KOPT-K1 (cell line): ENCODE data around the gene MARCHF10.

Experiments
- H3K27ac ChIP-seq: fragments of 200-600 bp; sonication (generic); 2 replicates; pipeline ENCODE4 v1.5.1; 2016; ENCODE audit warnings: antibody characterized with exemption, mild to moderate bottlenecking, low read depth, low read length; ENCODE audit not compliant: poor library complexity, severe bottlenecking
- H3K36me3 ChIP-seq: fragments of 200-600 bp; sonication (generic); 2 replicates; pipeline ENCODE4 v1.5.1; 2017; ENCODE audit warnings: antibody characterized with exemption, mild to moderate bottlenecking, low read length, moderate library complexity; ENCODE audit not compliant: insufficient read depth
- H3K9me3 ChIP-seq: fragments of 200-600 bp; sonication (generic); 2 replicates; pipeline ENCODE4 v1.5.1; 2017; ENCODE audit warnings: antibody characterized with exemption, low read length, mild to moderate bottlenecking; ENCODE audit not compliant: insufficient read depth, poor library complexity, severe bottlenecking

MARCHF10 gene

GRCh38 chr17:62825182-62825581, 17.1 kb upstream of the MARCHF10 start:
- H3K36me3 ChIP-seq = no peaks in the 10 kb centered on the region
- no peaks in the 10 kb centered on the region for H3K9me3 ChIP-seq
- no peak overlapping the region for H3K27ac ChIP-seq

DNA sequence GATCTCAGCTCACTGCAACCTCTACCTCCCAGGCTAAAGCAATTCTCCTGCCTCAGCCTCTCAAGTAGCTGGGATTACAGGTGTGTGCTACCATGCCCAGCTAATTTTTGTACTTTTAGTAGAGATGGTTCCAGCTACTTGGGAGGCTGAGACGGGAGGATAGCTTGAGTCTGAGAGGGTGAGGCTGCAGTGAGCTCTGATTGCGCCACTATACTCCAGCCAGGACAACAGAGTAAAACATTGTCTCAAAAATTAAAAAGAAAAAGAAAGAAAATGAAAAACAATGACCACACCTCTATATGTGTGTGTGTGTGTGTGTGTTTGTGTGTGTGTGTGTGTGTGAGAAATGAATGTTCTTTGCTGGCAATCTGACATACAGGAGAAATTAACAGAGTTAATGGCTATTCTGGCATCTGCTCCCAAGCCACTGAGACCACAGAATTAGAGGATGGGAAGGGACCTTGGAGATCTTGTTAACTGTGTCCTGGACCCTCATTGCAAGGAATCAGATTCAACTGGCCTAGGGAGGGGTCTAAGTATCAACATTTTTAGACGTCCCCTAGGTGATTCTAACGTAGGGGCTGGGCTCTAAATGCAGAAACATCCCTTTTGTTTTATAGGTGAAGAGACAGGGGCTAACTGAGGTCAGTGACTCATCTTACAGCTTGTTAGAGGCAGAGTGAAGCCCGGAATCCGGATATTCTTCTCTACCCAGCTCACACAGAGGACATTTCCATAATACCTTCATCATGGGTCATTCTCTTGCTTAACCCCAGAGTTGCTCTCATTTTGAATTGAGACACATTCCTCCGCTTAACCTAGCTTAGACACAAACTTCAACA, 16.4 kb upstream of the MARCHF10 start:
- no peaks in the 10 kb centered on the region for H3K9me3 ChIP-seq
- H3K27ac ChIP-seq = no peak overlapping the region
- no peaks in the 10 kb centered on the region for H3K36me3 ChIP-seq

- Histone ChIP-seq H3K36me3 (no peaks in the 10 kb centered on the region), H3K27ac (no peak overlapping the region), H3K9me3 (no peaks in the 10 kb centered on the region)
Measured at GRCh38 chr17:62823111-62823893, 15.2 kb upstream of the MARCHF10 start.

GRCh38 chr17:62822080-62822904, 14.2 kb upstream of the MARCHF10 start:
- Histone ChIP-seq H3K9me3 (no peaks in the 10 kb centered on the region), H3K36me3 (no peaks in the 10 kb centered on the region), H3K27ac (no peak overlapping the region)

DNA sequence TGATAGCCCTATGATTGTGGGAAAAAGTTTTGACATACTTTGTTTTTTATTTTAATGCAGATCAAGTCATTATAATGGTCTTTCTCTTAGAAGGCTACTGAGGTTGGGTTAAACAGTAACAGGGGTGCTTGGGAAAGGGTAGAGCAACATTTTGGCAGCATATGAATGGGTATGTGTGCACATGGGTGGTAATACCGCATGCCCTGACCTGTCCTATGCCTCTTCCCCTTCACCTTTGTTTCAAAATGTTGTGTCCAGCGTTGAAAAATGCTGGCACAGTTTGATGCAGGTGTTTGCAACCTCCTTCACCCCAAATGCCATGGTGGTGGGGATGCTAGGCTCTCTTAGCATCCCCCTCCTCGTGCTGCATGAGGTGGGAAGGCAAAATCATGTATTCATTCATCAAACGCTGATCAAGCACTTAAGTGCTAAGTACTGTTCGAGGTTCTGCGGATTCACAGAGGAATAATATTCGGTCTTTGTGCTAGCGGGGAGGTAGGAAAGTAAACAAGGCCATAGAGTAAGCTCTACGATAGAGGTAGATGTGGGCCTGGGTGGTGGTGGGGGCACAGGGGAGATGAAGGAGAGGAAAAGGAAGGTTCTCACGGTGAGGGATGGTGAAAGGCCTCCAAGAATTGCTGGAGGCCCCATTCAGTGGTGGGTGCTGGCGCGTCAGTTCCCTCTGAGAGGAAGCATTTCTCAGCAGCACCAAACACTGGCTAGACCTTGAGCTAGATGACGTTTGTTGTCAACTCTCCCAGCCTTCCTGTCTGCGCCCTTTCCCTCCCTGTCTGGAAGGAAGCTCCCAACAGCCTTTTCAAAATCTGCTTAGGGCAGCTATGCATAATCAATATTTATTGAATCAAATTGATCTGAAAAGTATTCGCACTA, 13.3 kb upstream of the MARCHF10 start:
- Histone ChIP-seq H3K27ac (no peak overlapping the region), H3K36me3 (no peaks in the 10 kb centered on the region), H3K9me3 (no peaks in the 10 kb centered on the region)

- Histone ChIP-seq H3K36me3 (no peaks in the 10 kb centered on the region), H3K9me3 (peaks cover 3% of the 10 kb centered on the region), H3K27ac (no peak overlapping the region)
Measured at GRCh38 chr17:62819511-62820221, 11.6 kb upstream of the MARCHF10 start.

DNA sequence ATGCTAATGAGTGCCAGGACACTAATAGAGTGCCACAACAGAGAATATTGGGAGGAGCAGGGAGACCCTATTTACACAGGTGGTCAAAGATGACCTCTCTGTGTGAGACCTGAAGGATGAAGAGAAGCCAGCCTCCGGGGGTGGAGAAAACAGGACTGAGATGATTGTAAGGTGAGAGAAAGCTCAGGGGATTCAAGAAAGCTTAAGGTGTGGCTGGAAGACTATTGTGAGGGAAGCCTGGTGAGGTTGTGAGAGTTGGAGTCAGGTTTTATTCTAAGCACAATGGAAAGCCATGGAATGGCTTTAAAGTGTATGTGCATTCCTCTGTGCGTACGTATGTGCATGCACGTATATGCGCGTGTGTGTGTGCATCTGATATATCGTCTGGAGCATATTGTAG, 10.4 kb upstream of the MARCHF10 start:
- Histone ChIP-seq H3K36me3 (no peaks in the 10 kb centered on the region), H3K27ac (no peak overlapping the region), H3K9me3 (peaks cover 14% of the 10 kb centered on the region)

- Histone ChIP-seq H3K9me3 (peaks cover 16% of the 10 kb centered on the region), H3K36me3 (no peaks in the 10 kb centered on the region), H3K27ac (no peak overlapping the region)
Measured at GRCh38 chr17:62816282-62816839, 8.2 kb upstream of the MARCHF10 start.

DNA sequence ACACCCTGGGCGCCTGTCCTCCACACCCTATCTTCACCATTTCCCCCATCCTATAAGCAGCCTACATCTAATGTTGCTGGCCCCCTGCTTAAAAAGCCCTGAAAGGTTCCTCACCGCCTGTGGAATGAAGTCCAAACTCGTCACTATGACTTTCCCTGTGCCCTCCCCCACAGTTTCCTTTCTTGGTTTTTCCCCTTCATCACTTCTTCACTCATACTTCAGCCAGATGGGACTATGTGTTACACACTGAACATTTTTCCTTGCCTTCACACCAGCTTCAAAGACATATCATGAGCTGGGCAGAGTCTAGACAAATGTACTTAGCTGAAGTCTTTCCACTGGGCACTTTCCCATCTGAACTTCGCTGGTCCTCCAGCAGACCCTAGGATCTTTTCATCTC, 1.5 kb upstream of the MARCHF10 start:
- no peak overlapping the region for H3K27ac ChIP-seq
- H3K9me3 ChIP-seq = peaks cover 13% of the 10 kb centered on the region
- H3K36me3 ChIP-seq = no peaks in the 10 kb centered on the region

GRCh38 chr17:62808576-62808970, 459 bp upstream of the MARCHF10 start:
- H3K36me3 ChIP-seq = no peaks in the 10 kb centered on the region
- H3K9me3 ChIP-seq = peaks cover 3% of the 10 kb centered on the region
- no peak overlapping the region for H3K27ac ChIP-seq

DNA sequence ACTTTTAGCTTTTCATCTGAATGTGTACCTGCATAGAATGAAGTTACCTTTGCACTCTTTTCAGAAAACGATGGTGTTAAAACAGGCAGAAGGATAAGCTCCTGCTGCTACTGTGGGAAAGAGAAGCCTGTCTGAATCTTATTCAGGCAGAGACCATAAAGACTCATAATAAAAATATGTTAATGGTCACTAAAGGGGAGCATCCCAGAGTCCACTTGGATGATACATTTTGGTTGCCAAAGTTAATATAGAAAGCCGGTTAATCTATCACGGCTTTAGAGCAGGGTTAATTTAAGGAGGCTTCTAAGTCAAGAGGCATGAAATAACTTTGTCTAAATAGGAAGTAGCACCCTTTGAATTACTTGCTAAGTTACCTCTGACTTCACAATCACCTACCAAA, 2.9 kb downstream of the MARCHF10 start:
- H3K27ac ChIP-seq = no peak overlapping the region
- H3K36me3 ChIP-seq = no peaks in the 10 kb centered on the region
- H3K9me3 ChIP-seq = no peaks in the 10 kb centered on the region

DNA sequence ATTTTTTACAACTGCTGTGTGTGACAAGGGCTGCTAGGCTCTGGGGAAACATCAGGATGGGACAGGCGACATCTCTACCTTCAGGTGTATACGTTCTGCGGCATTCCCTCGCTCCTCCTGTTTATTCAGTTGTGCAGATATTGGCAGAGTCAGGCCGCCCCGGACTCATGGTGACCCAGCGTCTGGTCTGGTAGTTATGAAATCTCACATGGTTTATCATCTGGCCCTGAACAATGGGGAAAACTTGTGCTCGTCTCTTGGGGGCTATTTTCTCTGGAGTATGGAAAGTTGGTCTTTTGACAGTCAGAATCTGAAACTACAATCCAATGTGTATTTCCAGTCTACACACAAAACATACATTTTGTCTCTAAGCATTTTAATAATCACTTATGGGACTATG, 3.3 kb downstream of the MARCHF10 start:
- Histone ChIP-seq H3K36me3 (no peaks in the 10 kb centered on the region), H3K27ac (no peak overlapping the region), H3K9me3 (no peaks in the 10 kb centered on the region)

DNA sequence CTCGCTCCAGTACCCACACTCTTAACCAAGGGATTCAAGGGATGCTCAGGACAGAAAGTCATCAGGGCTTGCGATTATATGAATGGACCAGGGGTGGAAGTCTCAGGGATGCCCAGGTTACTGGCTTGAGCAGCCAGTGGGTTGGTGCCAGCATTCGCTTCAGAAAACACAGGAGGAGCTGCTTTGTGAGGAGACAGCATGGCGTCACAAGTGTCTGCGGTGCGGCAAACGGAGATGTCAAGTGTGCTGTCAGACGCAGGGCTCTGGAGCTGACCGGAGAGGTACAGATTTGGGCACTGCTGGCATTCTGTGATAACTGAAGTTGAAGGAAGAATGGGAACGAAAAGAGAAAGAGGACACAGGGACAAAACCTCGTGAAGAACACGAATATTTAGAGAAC, 4.1 kb downstream of the MARCHF10 start:
- Histone ChIP-seq H3K36me3 (no peaks in the 10 kb centered on the region), H3K9me3 (no peaks in the 10 kb centered on the region), H3K27ac (no peak overlapping the region)
